ENCODE results near the gene PLXNB2.

PLXNB2 gene

DNA sequence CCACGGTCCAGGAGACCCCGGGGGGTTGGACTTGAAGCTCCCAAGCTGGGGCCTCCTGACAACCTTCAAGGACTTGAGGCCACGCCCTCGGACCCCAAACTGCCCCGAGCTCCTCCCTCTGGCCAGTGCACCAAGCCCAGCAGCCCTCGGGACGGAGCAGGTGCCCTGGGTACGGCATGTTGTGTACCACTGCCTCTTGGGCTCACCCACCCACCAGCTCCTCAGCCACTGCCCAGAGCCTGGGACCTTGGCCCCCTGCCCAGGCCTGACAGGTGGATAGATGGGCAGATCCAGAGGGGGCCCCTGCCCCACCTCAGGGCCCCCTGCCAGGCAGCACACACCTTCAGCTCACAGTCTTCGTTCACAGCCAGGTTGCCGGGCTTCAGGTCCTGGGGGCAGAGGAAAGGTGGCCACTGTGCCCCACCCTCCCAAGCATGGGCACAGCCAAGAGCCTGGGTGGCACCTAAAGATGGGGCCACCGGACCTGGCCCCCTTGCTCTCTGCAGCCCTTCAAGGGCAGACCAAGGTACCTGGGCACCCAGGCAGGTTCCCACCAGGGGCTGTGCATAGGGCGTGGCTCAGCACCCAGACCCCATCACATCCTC is 51.1 kb downstream of the PLXNB2 start:
- Histone ChIP-seq H3K27ac (ENCODE audit: extremely low read depth, low read depth, low read length) (no peak overlapping the region), H3K4me1 (ENCODE audit: control insufficient read depth, insufficient read depth, low read length) (no peaks in the 10 kb centered on the region), H3K9me3 (ENCODE audit: control insufficient read depth, insufficient read depth, low read depth, low read length) (no peaks in the 10 kb centered on the region), H3K4me3 (ENCODE audit: low read depth, low read length) (no peak overlapping the region), H3K36me3 (ENCODE audit: control insufficient read depth in 2 of 2, insufficient read depth in 1 of 2, low read length in 2 of 2) (peaks cover 0 to 75% of the 10 kb centered on the region in 2 experiments; a peak in 2 of 3 replicates)
- ChIA-PET POLR2A (no interaction called here), CTCF (no interaction called here)
- TF ChIP-seq, protein P1, sequence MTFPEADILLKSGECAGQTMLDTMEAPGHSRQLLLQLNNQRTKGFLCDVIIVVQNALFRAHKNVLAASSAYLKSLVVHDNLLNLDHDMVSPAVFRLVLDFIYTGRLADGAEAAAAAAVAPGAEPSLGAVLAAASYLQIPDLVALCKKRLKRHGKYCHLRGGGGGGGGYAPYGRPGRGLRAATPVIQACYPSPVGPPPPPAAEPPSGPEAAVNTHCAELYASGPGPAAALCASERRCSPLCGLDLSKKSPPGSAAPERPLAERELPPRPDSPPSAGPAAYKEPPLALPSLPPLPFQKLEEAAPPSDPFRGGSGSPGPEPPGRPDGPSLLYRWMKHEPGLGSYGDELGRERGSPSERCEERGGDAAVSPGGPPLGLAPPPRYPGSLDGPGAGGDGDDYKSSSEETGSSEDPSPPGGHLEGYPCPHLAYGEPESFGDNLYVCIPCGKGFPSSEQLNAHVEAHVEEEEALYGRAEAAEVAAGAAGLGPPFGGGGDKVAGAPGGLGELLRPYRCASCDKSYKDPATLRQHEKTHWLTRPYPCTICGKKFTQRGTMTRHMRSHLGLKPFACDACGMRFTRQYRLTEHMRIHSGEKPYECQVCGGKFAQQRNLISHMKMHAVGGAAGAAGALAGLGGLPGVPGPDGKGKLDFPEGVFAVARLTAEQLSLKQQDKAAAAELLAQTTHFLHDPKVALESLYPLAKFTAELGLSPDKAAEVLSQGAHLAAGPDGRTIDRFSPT (tag by site-specific recombination; IDR thresholded peaks at IDR 0.05): peak; percentile 27; the same call in 1 of the 2 replicates
- TF ChIP-seq KLF1 (tag by site-specific recombination; IDR thresholded peaks at IDR 0.05) (no peak), GLIS1 (tag by site-specific recombination; IDR thresholded peaks at IDR 0.05) (peak; percentile 58), ZNF175 (tag by site-specific recombination; IDR thresholded peaks at IDR 0.05) (no peak), HOXA7 (CRISPR knock-in tag; IDR thresholded peaks at IDR 0.05; ENCODE audit: borderline replicate concordance) (no peak), GLIS2 (tag by site-specific recombination; IDR thresholded peaks at IDR 0.05) (peak; percentile 40; the same call in 1 of the 2 replicates), ZNF843 (tag by site-specific recombination; IDR thresholded peaks at IDR 0.05) (no peak), ZNF16 (tag by site-specific recombination; IDR thresholded peaks at IDR 0.05; ENCODE audit: low read depth) (no peak)

DNA sequence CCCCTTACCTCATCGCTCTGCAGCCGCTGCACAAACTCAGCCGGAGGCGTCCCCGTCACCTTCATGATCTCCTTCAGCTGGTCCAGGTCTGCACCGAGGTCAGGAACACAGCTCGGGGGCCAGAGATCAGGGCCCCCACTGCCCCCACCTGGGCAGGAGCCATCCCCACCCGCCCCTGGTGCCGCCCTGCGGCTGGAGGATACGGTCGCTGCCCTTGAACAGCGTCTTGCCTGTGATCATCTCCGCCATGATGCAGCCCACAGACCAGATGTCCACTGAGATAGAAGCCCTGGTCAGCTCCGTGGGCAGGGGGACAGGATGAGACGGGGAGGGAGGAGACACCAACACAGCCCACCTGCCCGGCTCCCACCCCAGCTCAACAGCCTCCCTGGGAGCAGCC is 51.8 kb downstream of the PLXNB2 start:
- TF ChIP-seq ZNF19 (tag by site-specific recombination; IDR thresholded peaks at IDR 0.05; ENCODE audit: low read depth) (no peak), EGR2 (tag by site-specific recombination; IDR thresholded peaks at IDR 0.05; ENCODE audit: low read depth) (peak; percentile 69)
- no peak overlapping the region for H3K27ac ChIP-seq (ENCODE audit: extremely low read depth, low read depth, low read length)
- H3K9me3 ChIP-seq (ENCODE audit: control insufficient read depth, insufficient read depth, low read depth, low read length): no peaks in the 10 kb centered on the region
- H3K36me3 ChIP-seq (ENCODE audit: control insufficient read depth in 2 of 2, insufficient read depth in 1 of 2, low read length in 2 of 2): peaks cover 0 to 75% of the 10 kb centered on the region in 2 experiments; a peak in 2 of 3 replicates
- ChIA-PET POLR2A (interaction anchor here (0.7 to 1.0 kb wide), 2 partner anchors 10 to 48 kb away, joined by 3 read pairs; no protein-coding TSS in a partner anchor), CTCF (no interaction called here)
- H3K4me1 ChIP-seq (ENCODE audit: control insufficient read depth, insufficient read depth, low read length): peaks cover 3% of the 10 kb centered on the region; the same call in 1 of the 2 replicates
- no peak overlapping the region for H3K4me3 ChIP-seq (ENCODE audit: low read depth, low read length)

DNA sequence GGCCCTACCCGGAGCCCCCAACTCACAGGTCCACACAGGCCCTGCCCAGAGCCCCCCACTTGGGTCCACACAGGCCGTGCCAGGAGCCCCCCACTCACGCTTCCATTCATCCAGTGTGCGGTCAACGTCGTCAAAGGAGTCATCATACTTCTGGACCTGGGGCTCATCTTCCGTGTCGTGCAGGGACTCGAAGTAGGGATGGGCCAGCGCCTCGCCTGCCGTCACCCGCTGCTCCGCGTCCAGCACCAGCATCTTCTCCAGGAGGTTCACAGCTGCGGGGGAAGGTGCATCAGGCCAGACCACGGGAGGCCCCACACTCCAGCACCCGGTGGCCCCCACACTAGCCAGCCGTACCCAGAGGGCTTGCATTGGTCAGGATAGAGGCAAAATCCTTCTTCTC is 52.3 kb downstream of the PLXNB2 start:
- POLR2A ChIA-PET: interaction anchor here (1.0 kb wide), 1 partner anchor 10 kb away, joined by 3 read pairs; no protein-coding TSS in a partner anchor
- peaks cover 0 to 77% of the 10 kb centered on the region in 2 experiments; a peak in 2 of 3 replicates for H3K36me3 ChIP-seq (ENCODE audit: control insufficient read depth in 2 of 2, insufficient read depth in 1 of 2, low read length in 2 of 2)
- no peak overlapping the region for H3K4me3 ChIP-seq (ENCODE audit: low read depth, low read length)
- CTCF ChIA-PET: interaction anchor here (0.6 kb wide), 1 partner anchor 32 kb away, joined by 4 read pairs; no protein-coding TSS in a partner anchor
- no peak overlapping the region for H3K27ac ChIP-seq (ENCODE audit: extremely low read depth, low read depth, low read length)
- TF ChIP-seq YY1 (tag by site-specific recombination; IDR thresholded peaks at IDR 0.05) (no peak), SCRT2 (tag by site-specific recombination; IDR thresholded peaks at IDR 0.05) (no peak), ZNF341 (tag by site-specific recombination; IDR thresholded peaks at IDR 0.05; ENCODE audit: low read depth) (no peak)
- H3K4me1 ChIP-seq (ENCODE audit: control insufficient read depth, insufficient read depth, low read length): peaks cover 8% of the 10 kb centered on the region
- H3K9me3 ChIP-seq (ENCODE audit: control insufficient read depth, insufficient read depth, low read depth, low read length): no peaks in the 10 kb centered on the region

DNA sequence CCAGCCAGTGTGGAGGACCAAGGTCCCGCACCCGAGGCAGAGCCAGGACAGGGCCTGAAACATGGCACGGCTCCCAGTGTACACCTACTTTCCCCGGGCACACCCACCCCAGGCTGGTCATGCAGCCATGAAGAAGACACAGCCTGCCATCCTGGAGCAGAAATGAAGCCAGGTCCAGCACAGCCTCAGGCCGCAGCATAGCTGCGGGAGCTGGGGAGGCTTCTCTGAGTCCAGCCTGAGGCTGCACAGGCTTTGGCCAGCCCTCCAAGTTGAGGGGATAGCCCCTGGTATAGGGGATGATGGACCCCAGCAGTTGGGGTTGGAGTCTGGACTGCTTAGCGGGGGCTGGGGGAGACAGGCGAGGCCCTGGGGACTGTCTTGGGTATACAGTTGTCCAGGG is 53.5 kb downstream of the PLXNB2 start:
- no peak overlapping the region for H3K27ac ChIP-seq (ENCODE audit: extremely low read depth, low read depth, low read length)
- no peak overlapping the region for H3K4me3 ChIP-seq (ENCODE audit: low read depth, low read length)
- no peaks in the 10 kb centered on the region for H3K9me3 ChIP-seq (ENCODE audit: control insufficient read depth, insufficient read depth, low read depth, low read length)
- peaks cover 0 to 80% of the 10 kb centered on the region in 2 experiments; a peak in 1 of 3 replicates for H3K36me3 ChIP-seq (ENCODE audit: control insufficient read depth in 2 of 2, insufficient read depth in 1 of 2, low read length in 2 of 2)
- H3K4me1 ChIP-seq (ENCODE audit: control insufficient read depth, insufficient read depth, low read length): peaks cover 9% of the 10 kb centered on the region
- CTCF ChIA-PET: interaction anchor here (0.7 kb wide), 1 partner anchor 22 kb away, joined by 3 read pairs; no protein-coding TSS in a partner anchor
- TF ChIP-seq ZNF274 (IDR thresholded peaks at IDR 0.05; ENCODE audit: low read length) (no peak), ZNF274 (tag by site-specific recombination; IDR thresholded peaks at IDR 0.05; ENCODE audit: borderline replicate concordance) (no peak), ZNF600 (tag by site-specific recombination; IDR thresholded peaks at IDR 0.05) (0 out of 2 replicates have a peak, but pooled peaks have one; percentile 38), ZNF792 (tag by site-specific recombination; IDR thresholded peaks at IDR 0.05) (0 out of 2 replicates have a peak, but pooled peaks have one; percentile 20), KLF1 (tag by site-specific recombination; IDR thresholded peaks at IDR 0.05) (peak; percentile 47; the same call in 1 of the 2 replicates)
- TF ChIP-seq, protein P1 (tag by site-specific recombination; IDR thresholded peaks at IDR 0.05): 0 out of 2 replicates have a peak, but pooled peaks have one; percentile 16
- POLR2A ChIA-PET: no interaction called here

All from HEK293 (cell line).